Esophagus squamous epithelium (tissue), 5 donors: ENCODE results near the gene ITGA6. TPM values are rescaled to one million over a fixed set of nuclear protein-coding genes. Genes with fewer than 3 reads are reported as not detected.

Source experiments
- DNase-seq: peaks from one replicate; lab custom pipeline; 2025; lab: John Stamatoyannopoulos, UW
- H3K27ac ChIP-seq, 4 donors: fragments of 200-600 bp; sonication (generic); one replicate each; pipeline ENCODE4 v1.5.1; 2016 to 2019; ENCODE audit warnings: mild to moderate bottlenecking in 1 of 4
- H3K27me3 ChIP-seq, 4 donors: fragments of 200-600 bp; sonication (generic); 1 replicate in 3 of 4; 2 replicates in 1 of 4; pipeline versions ENCODE4 v1.5.1 to v1.6.0; 2017 to 2021; ENCODE audit warnings: antibody characterized with exemption in 1 of 4
- H3K36me3 ChIP-seq, 3 donors: fragments of 200-600 bp; sonication (generic); one replicate each; pipeline ENCODE4 v1.5.1; 2016 to 2019
- H3K4me1 ChIP-seq, 3 donors: fragments of 200-600 bp; sonication (generic); one replicate each; pipeline ENCODE4 v1.5.1; 2017 to 2019
- H3K4me3 ChIP-seq, 4 donors: fragments of 200-600 bp; sonication (generic); 1 replicate in 3 of 4; 2 replicates in 1 of 4; pipeline ENCODE4 v1.5.1; 2016 to 2019; ENCODE audit warnings: mild to moderate bottlenecking in 2 of 4, moderate library complexity in 1 of 4
- H3K9me3 ChIP-seq, 3 donors: fragments of 200-600 bp; sonication (generic); one replicate each; pipeline ENCODE4 v1.5.1; 2016 to 2019
- CTCF ChIP-seq, 6 experiments: fragments of 450-650 bp in 4 of 6; fragments of 200-600 bp in 2 of 6; sonication (generic) in 2 of 6; IDR thresholded peaks; one replicate each; pipeline ENCODE4 v1.5.1; 2016 to 2019; ENCODE audit warnings: antibody characterized with exemption in 6 of 6, mild to moderate bottlenecking in 4 of 6, moderate library complexity in 4 of 6
- POLR2A ChIP-seq, 4 donors: fragments of 450-650 bp; IDR thresholded peaks; one replicate each; pipeline ENCODE4 v1.6.1; 2017; ENCODE audit warnings: antibody characterized with exemption in 4 of 4, mild to moderate bottlenecking in 4 of 4, moderate library complexity in 3 of 4
- WGBS, 2 donors: methylation state at CpG; one replicate each; pipeline ENCODE4 v1.1.5; 2018; 5-methylcytosine and 5-hydroxymethylcytosine counted together
- intact Hi-C: fragments of 100-400 bp; cut with DNase I; formaldehyde crosslinking; loops from one replicate; pipeline ENCODE4 v1.15.0; 2022
- total RNA-seq, 4 donors: library from RNA; depleted of rRNA; stranded (reverse); fragments of >200 nt; gene quantifications; one replicate each; pipeline ENCODE4 v1.1.0, GENCODE V29; 2016
- donor health status: DM: yes; HTN: yes; CAD: no.

ITGA6 gene
- total RNA-seq, 4 donors from 2014 or later = 60.0 to 164 (median 105) TPM

GRCh38 chr2:172399765-172400164, 27.6 kb upstream of the ITGA6 start:
- Histone ChIP-seq H3K27me3 (no peaks in the 10 kb centered on the region), H3K4me1 (peaks cover 6 to 48% (median 8%) of the 10 kb centered on the region in 3 donors), H3K36me3 (no peaks in the 10 kb centered on the region), H3K27ac (no peak overlapping the region), H3K4me3 (no peak overlapping the region), H3K9me3 (no peaks in the 10 kb centered on the region)
- WGBS, 2 donors = 89 to 92% methylated on average over 5 of the region's 5 CpGs
- TF ChIP-seq CTCF (IDR thresholded peaks at IDR 0.05) = no peak
- TF ChIP-seq POLR2A (IDR thresholded peaks at IDR 0.05) = no peak
- intact Hi-C loops = no loop called here
- DNase-seq = no peak

GRCh38 chr2:172402198-172402597, 25.2 kb upstream of the ITGA6 start:
- H3K27ac ChIP-seq = no peak overlapping the region
- H3K27me3 ChIP-seq = no peaks in the 10 kb centered on the region
- no peaks in the 10 kb centered on the region for H3K36me3 ChIP-seq
- TF ChIP-seq POLR2A (IDR thresholded peaks at IDR 0.05) = no peak
- TF ChIP-seq CTCF (IDR thresholded peaks at IDR 0.05) = no peak
- 71 to 87% methylated on average over 1 of the region's 1 CpG for WGBS, 2 donors
- H3K4me1 ChIP-seq = peaks cover 5 to 57% (median 7%) of the 10 kb centered on the region in 3 donors
- no peaks in the 10 kb centered on the region for H3K9me3 ChIP-seq
- H3K4me3 ChIP-seq = no peak overlapping the region
- no peak for DNase-seq
- intact Hi-C loops = no loop called here

- Histone ChIP-seq H3K27ac (peak overlapping the region; percentile 24 to 53 (median 46)), H3K9me3 (no peaks in the 10 kb centered on the region), H3K4me1 (peaks cover 0 to 57% (median 7%) of the 10 kb centered on the region in 3 donors), H3K27me3 (no peaks in the 10 kb centered on the region), H3K36me3 (no peaks in the 10 kb centered on the region), H3K4me3 (no peak overlapping the region)
- no peak for DNase-seq
- intact Hi-C loops = no loop called here
- TF ChIP-seq POLR2A (IDR thresholded peaks at IDR 0.05) = no peak
- TF ChIP-seq CTCF (IDR thresholded peaks at IDR 0.05) = no peak
- WGBS, 2 donors = 43 to 64% methylated on average over 4 of the region's 4 CpGs
These were observed 24.0 kb upstream of the ITGA6 start for GRCh38 chr2:172403402-172403801.

- H3K27ac ChIP-seq = peak overlapping the region; percentile 24 to 53 (median 46)
- intact Hi-C loops = no loop called here
- no peak for DNase-seq
- whole genome bisulfite sequencing, 2 donors = 63 to 75% methylated on average over 5 of the region's 5 CpGs
- TF ChIP-seq POLR2A (IDR thresholded peaks at IDR 0.05) (no peak), CTCF (IDR thresholded peaks at IDR 0.05) (no peak)
- no peak overlapping the region for H3K4me3 ChIP-seq
- no peaks in the 10 kb centered on the region for H3K9me3 ChIP-seq
- H3K27me3 ChIP-seq = no peaks in the 10 kb centered on the region
- H3K36me3 ChIP-seq = no peaks in the 10 kb centered on the region
- peaks cover 3 to 61% (median 10%) of the 10 kb centered on the region in 3 donors for H3K4me1 ChIP-seq
These were observed 23.4 kb upstream of the ITGA6 start for GRCh38 chr2:172403881-172404468.

- Histone ChIP-seq H3K4me1 (peaks cover 8 to 68% (median 14%) of the 10 kb centered on the region in 3 donors), H3K4me3 (no peak overlapping the region), H3K27me3 (no peaks in the 10 kb centered on the region), H3K27ac (peak overlapping the region in 2 of 4 donors; percentile 11 to 51), H3K36me3 (no peaks in the 10 kb centered on the region), H3K9me3 (no peaks in the 10 kb centered on the region)
- DNase-seq = no peak
- intact Hi-C loops = no loop called here
- TF ChIP-seq CTCF (IDR thresholded peaks at IDR 0.05) (no peak), POLR2A (IDR thresholded peaks at IDR 0.05) (no peak)
- 6 to 31% methylated on average over 1 of the region's 1 CpG for WGBS, 2 donors
These were observed 22.6 kb upstream of the ITGA6 start for GRCh38 chr2:172404824-172405223.
